ENCODE measurements around the gene ASF1A.

DNA sequence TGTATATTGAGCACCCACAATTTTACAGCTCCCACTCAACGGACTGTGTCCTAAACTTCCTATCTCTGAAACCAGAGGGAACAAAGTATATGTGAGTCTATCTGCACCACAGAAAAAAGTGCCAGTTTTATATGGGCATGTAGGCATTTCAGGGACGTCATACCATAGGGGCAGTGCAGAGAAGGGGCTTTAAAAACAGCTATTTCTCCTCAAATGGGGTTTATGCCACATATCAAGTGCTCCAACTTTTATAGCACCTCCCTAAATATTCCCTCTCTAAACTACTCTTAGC, 28.9 kb upstream of the ASF1A start:
- TF ChIP-seq, protein P1, sequence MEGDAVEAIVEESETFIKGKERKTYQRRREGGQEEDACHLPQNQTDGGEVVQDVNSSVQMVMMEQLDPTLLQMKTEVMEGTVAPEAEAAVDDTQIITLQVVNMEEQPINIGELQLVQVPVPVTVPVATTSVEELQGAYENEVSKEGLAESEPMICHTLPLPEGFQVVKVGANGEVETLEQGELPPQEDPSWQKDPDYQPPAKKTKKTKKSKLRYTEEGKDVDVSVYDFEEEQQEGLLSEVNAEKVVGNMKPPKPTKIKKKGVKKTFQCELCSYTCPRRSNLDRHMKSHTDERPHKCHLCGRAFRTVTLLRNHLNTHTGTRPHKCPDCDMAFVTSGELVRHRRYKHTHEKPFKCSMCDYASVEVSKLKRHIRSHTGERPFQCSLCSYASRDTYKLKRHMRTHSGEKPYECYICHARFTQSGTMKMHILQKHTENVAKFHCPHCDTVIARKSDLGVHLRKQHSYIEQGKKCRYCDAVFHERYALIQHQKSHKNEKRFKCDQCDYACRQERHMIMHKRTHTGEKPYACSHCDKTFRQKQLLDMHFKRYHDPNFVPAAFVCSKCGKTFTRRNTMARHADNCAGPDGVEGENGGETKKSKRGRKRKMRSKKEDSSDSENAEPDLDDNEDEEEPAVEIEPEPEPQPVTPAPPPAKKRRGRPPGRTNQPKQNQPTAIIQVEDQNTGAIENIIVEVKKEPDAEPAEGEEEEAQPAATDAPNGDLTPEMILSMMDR (IDR thresholded peaks at IDR 0.05): no peak
- no peak for TF ChIP-seq POLR2AphosphoS5 (IDR thresholded peaks at IDR 0.05)

All from transverse colon (tissue), 4 donors.